Bronchial epithelial cell (primary cell): Measurements from ENCODE around the gene METTL25B. TPM values are rescaled to one million over a fixed set of nuclear protein-coding genes. Genes with fewer than 3 reads are reported as not detected.

ENCODE experiments used
- DNase-seq: peaks from one replicate; pipeline ENCODE4 v3.0.0-alpha.2; 2010; ENCODE audit warnings: low read depth
- FAIRE-seq: peaks from 2 replicates; lab custom pipeline; 2011; peaks lifted over from hg19 to GRCh38; lab: Jason Lieb, UNC
- H3K27me3 ChIP-seq: 2 replicates; pipeline ENCODE4 v1.5.1; 2011; ENCODE audit warnings: low read length; ENCODE audit not compliant: control insufficient read depth, insufficient read depth
- H3K36me3 ChIP-seq: 2 replicates; pipeline ENCODE4 v1.5.1; 2011; ENCODE audit warnings: low read length; ENCODE audit not compliant: control insufficient read depth, insufficient read depth
- H3K4me3 ChIP-seq: 2 replicates; pipeline ENCODE4 v1.5.1; 2011; ENCODE audit warnings: mild to moderate bottlenecking, low read depth, low read length, control low read depth
- total RNA-seq: library from RNA; depleted of rRNA; stranded (reverse); fragments of >200 nt; gene quantifications from 2 replicates; pipeline ENCODE4 v1.2.1, GENCODE V29; 2014
- TF ChIP-seq, protein P1 (sequence below): IDR thresholded peaks from 2 replicates; pipeline ENCODE4 v1.5.1; 2011; ENCODE audit warnings: mild to moderate bottlenecking, moderate library complexity, low read length, control low read depth, inconsistent platforms; ENCODE audit not compliant: insufficient read depth, severe bottlenecking

METTL25B gene
- total RNA-seq, 1 donor from 2014 or later = 14.7 TPM

- Histone ChIP-seq H3K27me3 (no peaks in the 10 kb centered on the region), H3K36me3 (no peaks in the 10 kb centered on the region), H3K4me3 (peak overlapping the region; percentile 1)
- FAIRE-seq (no peak), DNase-seq (peak; percentile 80)
- TF ChIP-seq, protein P1, sequence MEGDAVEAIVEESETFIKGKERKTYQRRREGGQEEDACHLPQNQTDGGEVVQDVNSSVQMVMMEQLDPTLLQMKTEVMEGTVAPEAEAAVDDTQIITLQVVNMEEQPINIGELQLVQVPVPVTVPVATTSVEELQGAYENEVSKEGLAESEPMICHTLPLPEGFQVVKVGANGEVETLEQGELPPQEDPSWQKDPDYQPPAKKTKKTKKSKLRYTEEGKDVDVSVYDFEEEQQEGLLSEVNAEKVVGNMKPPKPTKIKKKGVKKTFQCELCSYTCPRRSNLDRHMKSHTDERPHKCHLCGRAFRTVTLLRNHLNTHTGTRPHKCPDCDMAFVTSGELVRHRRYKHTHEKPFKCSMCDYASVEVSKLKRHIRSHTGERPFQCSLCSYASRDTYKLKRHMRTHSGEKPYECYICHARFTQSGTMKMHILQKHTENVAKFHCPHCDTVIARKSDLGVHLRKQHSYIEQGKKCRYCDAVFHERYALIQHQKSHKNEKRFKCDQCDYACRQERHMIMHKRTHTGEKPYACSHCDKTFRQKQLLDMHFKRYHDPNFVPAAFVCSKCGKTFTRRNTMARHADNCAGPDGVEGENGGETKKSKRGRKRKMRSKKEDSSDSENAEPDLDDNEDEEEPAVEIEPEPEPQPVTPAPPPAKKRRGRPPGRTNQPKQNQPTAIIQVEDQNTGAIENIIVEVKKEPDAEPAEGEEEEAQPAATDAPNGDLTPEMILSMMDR = peak; percentile 98
Observed at GRCh38 chr1:156689035-156689952, 39.0 kb upstream of the METTL25B start.

GRCh38 chr1:156689953-156690674 is 38.2 kb upstream of the METTL25B start:
- Histone ChIP-seq H3K4me3 (no peak overlapping the region), H3K36me3 (no peaks in the 10 kb centered on the region), H3K27me3 (no peaks in the 10 kb centered on the region)
- DNase-seq (peak; percentile 73), FAIRE-seq (no peak)
- TF ChIP-seq, protein P1 = no peak

DNA sequence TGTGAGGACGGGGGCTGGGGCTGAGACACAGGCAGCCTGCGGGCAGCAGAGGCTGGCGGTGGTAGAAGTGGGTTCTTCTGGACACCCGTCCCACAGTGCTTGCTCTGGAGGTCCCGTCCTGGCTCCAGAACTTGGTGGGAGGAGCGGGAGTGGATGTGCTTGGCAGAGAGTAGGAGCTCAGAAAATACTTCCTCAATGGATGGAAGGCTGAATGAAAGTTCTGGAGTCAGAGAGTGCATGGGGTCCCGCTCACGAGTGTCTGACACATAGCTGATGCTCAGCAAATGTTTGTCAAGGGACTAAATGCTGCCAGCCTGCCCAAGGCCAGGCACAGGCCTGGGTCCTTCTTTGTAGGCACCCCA is 37.6 kb upstream of the METTL25B start:
- no peaks in the 10 kb centered on the region for H3K36me3 ChIP-seq
- no peak overlapping the region for H3K4me3 ChIP-seq
- TF ChIP-seq, protein P1 = no peak
- no peaks in the 10 kb centered on the region for H3K27me3 ChIP-seq
- DNase-seq = no peak
- no peak for FAIRE-seq

- TF ChIP-seq, protein P1 = no peak
- no peaks in the 10 kb centered on the region for H3K36me3 ChIP-seq
- DNase-seq (no peak), FAIRE-seq (no peak)
- no peak overlapping the region for H3K4me3 ChIP-seq
- no peaks in the 10 kb centered on the region for H3K27me3 ChIP-seq
Observed at GRCh38 chr1:156691191-156691590, 37.1 kb upstream of the METTL25B start.

DNA sequence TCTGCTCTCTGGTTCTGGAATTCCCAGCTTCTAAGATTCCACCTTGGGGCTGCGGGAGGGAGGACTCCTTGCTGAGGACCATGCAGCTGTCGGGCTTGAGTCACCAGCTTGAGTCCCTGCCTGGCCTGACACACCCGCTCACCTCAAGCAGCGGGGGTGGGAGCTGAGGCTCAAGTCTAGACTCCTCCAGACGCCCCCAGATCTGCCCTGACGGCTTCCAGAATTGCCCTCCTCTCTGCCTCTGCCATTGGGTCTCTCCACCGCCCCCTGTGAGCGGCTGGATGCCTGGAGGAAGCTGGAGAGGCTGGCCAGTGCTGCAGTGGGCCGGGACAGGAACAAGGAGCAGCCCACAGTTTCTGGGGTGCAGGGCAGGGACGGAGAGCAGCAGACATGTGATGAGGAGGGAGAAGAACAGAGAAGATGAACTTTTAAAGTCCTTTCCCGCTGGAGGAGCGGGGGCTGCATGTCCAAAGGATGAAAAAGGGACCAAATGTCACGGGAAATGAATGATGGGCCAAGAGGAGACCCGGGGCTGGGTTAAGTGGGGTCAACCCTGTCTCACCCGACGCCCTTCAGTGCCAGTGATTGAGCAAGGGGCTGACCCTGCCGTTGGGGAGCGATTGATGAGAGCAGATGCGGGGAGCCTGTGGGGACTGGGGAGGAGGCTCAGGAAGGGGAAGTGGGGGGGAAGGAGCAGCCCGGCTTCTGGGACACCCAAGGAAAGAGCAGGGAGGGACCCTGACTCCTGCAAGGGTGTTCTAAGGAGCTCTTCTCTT is 36.4 kb upstream of the METTL25B start:
- TF ChIP-seq, protein P1 = no peak
- Histone ChIP-seq H3K36me3 (no peaks in the 10 kb centered on the region), H3K27me3 (no peaks in the 10 kb centered on the region), H3K4me3 (no peak overlapping the region)
- DNase-seq (peak; percentile 95), FAIRE-seq (no peak)
